Thyroid gland (tissue), 4 donors: Measurements from ENCODE around the gene TNFSF15.

ENCODE experiments used
- POLR2A ChIP-seq, 2 donors: fragments of 450-650 bp; IDR thresholded peaks; one replicate each; pipeline ENCODE4 v1.6.1; 2017; ENCODE audit warnings: antibody characterized with exemption in 2 of 2, mild to moderate bottlenecking in 2 of 2, moderate library complexity in 1 of 2
- TF ChIP-seq, protein P1 (sequence below), 6 experiments: fragments of 200-600 bp in 3 of 6; fragments of 450-650 bp in 3 of 6; sonication (generic) in 3 of 6; IDR thresholded peaks; one replicate each; pipeline ENCODE4 v1.5.1; 2016 to 2019; ENCODE audit warnings: antibody characterized with exemption in 6 of 6, mild to moderate bottlenecking in 2 of 6, inconsistent platforms in 1 of 6, moderate library complexity in 1 of 6

DNA sequence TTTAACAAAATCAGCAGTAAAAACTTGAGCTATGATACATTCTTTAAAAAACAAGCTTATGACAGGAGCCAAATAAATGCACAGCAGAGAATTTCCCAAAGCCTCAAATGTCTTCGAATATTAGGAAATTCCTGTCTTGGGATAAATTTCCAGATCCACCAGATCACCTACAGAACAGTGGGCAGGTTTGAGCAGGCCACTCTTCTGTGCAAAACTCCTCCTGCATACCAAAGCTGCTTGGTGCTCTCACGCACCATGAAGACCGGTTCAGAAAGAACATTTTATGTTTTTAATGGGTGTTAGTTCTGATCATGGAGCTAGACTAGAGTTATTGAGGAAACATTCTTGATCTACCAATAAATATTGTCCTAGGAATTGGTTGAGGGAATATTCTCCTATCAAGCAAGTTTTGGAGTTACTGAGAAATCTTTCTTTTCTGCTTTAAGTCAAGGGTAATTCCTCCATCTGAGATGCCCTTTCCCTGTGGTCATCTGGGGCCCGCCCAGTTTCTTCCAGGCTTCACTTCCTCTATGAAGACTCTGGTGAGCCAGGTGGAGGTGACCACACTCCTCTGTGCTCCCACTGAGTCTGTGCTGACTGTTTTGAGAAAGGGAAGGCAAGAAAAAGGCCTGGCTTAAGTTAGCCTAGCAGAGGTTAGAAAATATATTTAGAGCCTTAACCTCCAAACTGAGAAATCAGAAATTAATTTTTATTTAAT, 17.9 kb downstream of the TNFSF15 start:
- TF ChIP-seq, protein P1, sequence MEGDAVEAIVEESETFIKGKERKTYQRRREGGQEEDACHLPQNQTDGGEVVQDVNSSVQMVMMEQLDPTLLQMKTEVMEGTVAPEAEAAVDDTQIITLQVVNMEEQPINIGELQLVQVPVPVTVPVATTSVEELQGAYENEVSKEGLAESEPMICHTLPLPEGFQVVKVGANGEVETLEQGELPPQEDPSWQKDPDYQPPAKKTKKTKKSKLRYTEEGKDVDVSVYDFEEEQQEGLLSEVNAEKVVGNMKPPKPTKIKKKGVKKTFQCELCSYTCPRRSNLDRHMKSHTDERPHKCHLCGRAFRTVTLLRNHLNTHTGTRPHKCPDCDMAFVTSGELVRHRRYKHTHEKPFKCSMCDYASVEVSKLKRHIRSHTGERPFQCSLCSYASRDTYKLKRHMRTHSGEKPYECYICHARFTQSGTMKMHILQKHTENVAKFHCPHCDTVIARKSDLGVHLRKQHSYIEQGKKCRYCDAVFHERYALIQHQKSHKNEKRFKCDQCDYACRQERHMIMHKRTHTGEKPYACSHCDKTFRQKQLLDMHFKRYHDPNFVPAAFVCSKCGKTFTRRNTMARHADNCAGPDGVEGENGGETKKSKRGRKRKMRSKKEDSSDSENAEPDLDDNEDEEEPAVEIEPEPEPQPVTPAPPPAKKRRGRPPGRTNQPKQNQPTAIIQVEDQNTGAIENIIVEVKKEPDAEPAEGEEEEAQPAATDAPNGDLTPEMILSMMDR (IDR thresholded peaks at IDR 0.05) = no peak
- no peak for TF ChIP-seq POLR2A (IDR thresholded peaks at IDR 0.05)
